T-helper 9 cell (primary cell): Measurements from ENCODE around the gene NSUN7.

Experiments used
- DNase-seq: peaks from one replicate; pipeline ENCODE4 v3.0.0-alpha.2; 2020

NSUN7 gene

DNA sequence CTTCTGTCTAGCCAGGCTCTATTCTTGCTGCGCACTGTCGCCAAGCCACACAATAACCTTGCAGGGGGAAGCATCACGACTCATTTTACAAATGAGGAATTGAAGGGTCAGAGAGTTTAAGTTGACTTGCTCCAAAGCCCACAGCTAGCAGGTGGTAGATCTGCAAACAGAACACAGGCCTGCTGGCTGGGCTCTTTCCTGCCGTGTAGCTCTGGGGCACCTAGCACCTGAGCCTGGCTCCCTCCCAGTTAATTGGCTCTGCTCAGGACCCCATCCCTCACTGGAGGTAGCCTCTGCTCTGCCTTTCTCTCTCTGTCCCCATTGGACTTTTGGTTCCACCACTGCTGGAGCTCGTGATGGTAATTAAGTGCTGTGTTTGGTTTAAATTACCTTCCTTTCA lies 98.5 kb downstream of the NSUN7 start:
- no peak for DNase-seq

DNA sequence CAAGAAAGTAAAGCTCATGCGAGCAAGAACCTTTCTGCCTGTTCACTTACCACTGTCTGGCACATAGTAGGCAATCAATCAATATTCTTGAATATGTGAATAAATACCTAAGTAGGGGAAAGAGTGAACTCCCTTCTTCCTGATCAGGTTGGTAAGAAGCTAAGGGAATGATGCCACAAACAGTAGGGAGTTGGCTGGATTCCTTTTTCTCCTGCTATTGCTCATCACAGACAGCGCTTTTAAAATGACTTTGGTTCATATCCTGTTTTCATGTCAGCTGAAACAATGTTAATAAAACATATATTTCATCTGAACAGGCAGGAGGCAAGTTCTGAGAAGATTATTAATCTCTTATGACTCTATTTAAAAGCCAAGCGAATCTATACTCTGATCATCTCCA lies 99.2 kb downstream of the NSUN7 start:
- DNase-seq, result no peak

DNA sequence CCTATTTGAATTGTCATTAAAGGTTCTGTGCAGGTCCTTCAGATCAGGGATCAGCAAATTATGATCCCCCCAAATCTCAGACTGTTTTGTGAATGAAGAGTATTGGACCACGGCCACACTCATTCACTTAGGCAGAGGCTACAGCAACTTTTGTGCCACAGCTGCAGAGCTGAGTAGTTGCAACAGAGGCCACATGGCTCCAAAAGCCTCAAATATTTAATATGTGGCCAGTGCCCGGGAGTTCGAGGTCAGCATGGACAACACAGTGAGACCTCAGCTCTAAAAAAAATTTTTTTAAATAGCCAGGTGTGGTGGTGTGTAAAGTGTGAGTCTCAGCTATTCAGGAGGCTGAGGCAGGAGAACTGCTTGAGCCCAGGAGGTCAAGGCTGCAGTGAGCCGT lies 100.7 kb downstream of the NSUN7 start:
- no peak for DNase-seq

DNA sequence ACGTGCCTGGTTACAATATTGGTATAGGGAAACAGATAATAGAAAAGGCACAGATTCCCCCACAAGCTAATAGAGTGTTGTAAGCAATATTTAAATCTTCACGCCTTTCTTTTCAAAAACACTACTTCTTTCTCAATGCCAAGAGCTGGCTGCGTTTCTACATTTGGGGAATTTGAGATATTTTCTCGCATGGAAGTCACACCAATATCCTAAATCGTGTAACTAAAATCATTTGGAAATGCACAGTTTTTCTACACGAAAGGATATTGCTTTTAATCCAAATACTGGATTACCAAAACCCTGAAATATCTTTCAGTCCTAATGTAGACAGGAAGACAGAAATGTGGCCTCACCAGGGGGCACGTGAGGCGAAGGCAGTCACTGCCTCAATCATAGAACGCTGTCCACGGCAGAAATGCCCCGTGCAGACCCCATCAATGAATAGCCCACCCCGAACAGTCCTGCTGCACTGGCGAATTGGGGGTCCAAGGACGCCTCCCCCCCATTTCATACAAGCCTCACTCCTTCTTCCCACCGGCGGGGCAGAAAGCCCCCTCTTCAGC lies 106.6 kb downstream of the NSUN7 start:
- DNase-seq, result no peak

DNA sequence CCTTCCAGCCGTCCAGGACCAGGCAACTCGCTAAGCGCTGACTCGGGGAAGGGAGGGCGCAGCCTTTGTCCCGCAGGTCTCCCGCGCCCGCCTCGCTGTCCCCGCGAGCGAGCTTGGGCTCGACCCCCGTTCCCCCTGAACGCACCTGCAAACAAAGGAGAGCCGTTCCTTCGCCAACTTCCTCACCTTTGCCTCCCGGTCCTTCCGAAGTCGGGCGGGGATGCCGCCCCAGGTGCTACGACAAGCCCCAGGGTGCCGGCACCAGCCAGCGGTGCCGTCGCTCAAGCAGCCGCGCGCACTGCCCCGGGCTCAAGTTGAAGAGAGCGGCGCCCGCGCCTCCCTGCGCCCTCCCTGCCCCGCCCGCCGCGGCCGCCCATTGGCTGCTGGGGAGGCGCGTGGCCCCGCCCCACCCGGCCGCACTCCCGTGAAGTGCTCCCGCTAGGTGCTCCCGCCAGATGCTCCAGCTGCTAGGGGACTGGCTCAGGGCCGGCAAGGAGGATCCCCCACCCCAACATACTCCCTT lies 107.1 kb downstream of the NSUN7 start:
- no peak for DNase-seq

DNA sequence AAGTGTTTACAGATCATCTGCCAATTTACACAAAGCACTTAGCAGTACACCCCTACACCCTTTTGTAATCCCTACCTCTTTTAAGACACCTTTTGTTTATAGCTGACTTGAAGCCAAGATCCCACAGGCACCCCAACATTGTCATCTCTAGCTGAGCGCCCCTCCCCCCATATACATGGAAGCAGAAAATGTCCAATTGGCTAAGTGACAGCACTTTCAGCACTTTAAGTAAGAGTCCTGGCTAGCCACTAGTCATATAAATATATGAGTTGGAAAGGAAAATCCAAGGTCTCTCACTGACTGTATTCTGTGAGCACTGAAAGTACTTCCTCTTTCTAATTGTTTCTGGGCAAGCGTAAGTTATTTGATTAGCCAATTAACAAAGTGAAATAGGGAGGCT lies 108.2 kb downstream of the NSUN7 start:
- no peak for DNase-seq

DNA sequence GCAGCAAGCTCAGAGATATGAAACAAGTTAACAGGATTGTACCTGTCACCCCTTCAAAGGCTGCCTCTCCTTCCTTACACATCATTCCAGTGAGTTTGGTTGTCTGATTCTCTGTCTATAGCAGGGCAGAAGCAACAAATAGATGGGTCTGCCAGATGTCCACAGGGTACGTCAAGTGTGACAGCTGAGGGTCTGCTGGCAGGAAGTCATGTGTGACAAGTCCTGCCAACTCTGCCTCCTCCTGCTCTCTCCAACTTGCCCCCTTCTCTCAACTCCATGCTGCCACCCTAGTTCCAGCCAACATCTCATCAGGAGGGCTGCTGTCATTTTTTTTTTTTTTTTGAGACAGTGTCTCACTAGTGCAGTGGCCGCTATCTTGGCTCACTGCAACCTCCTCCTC lies 109.2 kb downstream of the NSUN7 start:
- DNase-seq, result no peak
